ENCODE measurements around the gene SDHAF2. TPM values are rescaled to one million over a fixed set of nuclear protein-coding genes. Genes with fewer than 3 reads are reported as not detected.

SDHAF2 gene
- total RNA-seq, 2 donors from 2014 or later = 41.4 to 45.4 TPM

DNA sequence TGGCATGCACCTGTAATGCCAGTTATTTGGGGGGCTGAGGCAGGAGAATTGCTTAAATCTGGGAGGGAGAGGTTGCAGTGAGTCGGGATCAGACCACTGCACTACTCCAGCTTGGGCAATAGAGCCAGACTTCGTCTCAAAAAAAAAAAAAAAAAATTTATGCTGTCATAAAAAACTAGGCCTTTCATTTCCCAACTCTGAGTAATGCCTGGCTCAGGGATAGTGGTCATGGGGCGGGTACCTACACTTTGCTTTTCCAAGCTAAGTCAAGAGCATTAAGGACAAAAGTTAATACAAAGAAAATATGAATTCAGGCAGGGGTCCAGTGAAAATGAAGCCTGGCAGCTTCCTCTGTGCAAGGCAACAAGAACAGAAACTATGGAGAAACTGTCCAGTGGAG, 16.4 kb upstream of the SDHAF2 start:
- no peak overlapping the region for H3K27ac Mint-ChIP-seq
- peaks cover 92% of the 10 kb centered on the region for H3K36me3 Mint-ChIP-seq (ENCODE audit: low read depth)
- no peak overlapping the region for H3K4me3 ChIP-seq (ENCODE audit: low read length)

DNA sequence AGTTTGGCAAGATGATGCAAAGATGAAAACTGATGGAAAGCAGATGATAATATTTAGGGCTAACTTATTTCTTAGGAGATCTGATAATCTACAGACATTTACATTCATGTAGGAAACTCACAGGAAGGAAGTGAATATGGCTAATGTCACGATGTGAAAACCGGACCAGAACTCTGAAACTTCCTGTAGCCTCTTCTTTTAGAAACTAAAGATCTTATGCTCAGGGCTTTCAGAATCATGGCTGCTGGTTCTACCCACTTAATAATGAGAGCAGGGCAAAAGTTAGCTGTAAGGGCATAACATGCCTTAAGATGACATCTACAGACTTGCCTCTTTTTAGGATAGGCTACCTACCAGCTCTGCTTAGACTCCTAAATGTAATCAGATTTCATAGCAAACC, 15.4 kb upstream of the SDHAF2 start:
- Mint-ChIP-seq H3K27ac (peak overlapping the region; percentile 23), H3K4me1 (no peaks in the 10 kb centered on the region), H3K9me3 (no peaks in the 10 kb centered on the region), H3K27me3 (ENCODE audit: insufficient read depth) (no peaks in the 10 kb centered on the region), H3K36me3 (ENCODE audit: low read depth) (peaks cover 92% of the 10 kb centered on the region), H3K4me3 (no peak overlapping the region)
- H3K4me1 ChIP-seq (ENCODE audit: control insufficient read depth, insufficient read depth, low read length) = no peaks in the 10 kb centered on the region
- DNase-seq = no peak
- no peak overlapping the region for H3K9ac ChIP-seq (ENCODE audit: extremely low read depth, low read length, poor library complexity, severe bottlenecking)
- no peaks in the 10 kb centered on the region for H3K27me3 ChIP-seq (ENCODE audit: control insufficient read depth, insufficient read depth, low read length, poor library complexity, severe bottlenecking)
- WGBS, 2 experiments (ENCODE audit: insufficient coverage in 1 of 2, insufficient read length in 1 of 2) = 98 to 100% methylated on average over 2 of the region's 2 CpGs
- TF ChIP-seq, protein P1, sequence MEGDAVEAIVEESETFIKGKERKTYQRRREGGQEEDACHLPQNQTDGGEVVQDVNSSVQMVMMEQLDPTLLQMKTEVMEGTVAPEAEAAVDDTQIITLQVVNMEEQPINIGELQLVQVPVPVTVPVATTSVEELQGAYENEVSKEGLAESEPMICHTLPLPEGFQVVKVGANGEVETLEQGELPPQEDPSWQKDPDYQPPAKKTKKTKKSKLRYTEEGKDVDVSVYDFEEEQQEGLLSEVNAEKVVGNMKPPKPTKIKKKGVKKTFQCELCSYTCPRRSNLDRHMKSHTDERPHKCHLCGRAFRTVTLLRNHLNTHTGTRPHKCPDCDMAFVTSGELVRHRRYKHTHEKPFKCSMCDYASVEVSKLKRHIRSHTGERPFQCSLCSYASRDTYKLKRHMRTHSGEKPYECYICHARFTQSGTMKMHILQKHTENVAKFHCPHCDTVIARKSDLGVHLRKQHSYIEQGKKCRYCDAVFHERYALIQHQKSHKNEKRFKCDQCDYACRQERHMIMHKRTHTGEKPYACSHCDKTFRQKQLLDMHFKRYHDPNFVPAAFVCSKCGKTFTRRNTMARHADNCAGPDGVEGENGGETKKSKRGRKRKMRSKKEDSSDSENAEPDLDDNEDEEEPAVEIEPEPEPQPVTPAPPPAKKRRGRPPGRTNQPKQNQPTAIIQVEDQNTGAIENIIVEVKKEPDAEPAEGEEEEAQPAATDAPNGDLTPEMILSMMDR (conservative IDR thresholded peaks at IDR 0.05) = no peak
- no peaks in the 10 kb centered on the region for H3K9me3 ChIP-seq (ENCODE audit: control insufficient read depth, low read length)
- no peak overlapping the region for H3K4me3 ChIP-seq (ENCODE audit: low read length)
- H3K27ac ChIP-seq (ENCODE audit: low read depth, low read length) = no peak overlapping the region
- peaks cover 99% of the 10 kb centered on the region for H3K36me3 ChIP-seq (ENCODE audit: control insufficient read depth, insufficient read depth, low read length)

More for the DNA sequence above, 16.4 kb upstream of the SDHAF2 start:
- WGBS, 2 experiments (ENCODE audit: insufficient coverage in 1 of 2, insufficient read length in 1 of 2) = 96 to 100% methylated on average over 1 to 3 of the region's 3 CpGs
- Histone ChIP-seq H3K27ac (ENCODE audit: low read depth, low read length) (no peak overlapping the region), H3K9ac (ENCODE audit: extremely low read depth, low read length, poor library complexity, severe bottlenecking) (no peak overlapping the region), H3K27me3 (ENCODE audit: control insufficient read depth, insufficient read depth, low read length, poor library complexity, severe bottlenecking) (no peaks in the 10 kb centered on the region), H3K4me1 (ENCODE audit: control insufficient read depth, insufficient read depth, low read length) (no peaks in the 10 kb centered on the region), H3K36me3 (ENCODE audit: control insufficient read depth, insufficient read depth, low read length) (peaks cover 95% of the 10 kb centered on the region), H3K9me3 (ENCODE audit: control insufficient read depth, low read length) (no peaks in the 10 kb centered on the region)
- DNase-seq = no peak
- Mint-ChIP-seq H3K4me1 (no peaks in the 10 kb centered on the region), H3K27me3 (ENCODE audit: insufficient read depth) (no peaks in the 10 kb centered on the region), H3K9me3 (no peaks in the 10 kb centered on the region), H3K4me3 (no peak overlapping the region)
- TF ChIP-seq, protein P1 (conservative IDR thresholded peaks at IDR 0.05) = no peak

DNA sequence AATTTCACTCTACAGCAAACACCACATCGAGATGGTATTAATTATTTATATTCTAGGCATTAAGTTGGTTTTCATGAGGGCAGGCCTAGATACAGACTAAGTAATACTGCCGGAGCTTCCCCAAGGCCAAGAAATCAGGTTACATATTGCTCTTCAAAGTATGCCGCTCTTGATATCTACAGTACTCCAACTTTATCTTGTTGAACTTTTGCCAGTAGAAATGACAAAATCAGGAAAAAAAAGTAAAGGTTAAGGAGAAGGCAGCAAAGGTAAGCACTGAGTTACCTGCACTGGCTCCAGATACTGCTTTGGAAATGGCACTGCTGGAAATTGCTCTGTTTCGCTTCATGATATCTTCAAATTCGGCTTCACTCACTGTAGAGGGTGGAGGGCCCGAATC, 14.5 kb upstream of the SDHAF2 start:
- no peaks in the 10 kb centered on the region for H3K27me3 Mint-ChIP-seq (ENCODE audit: insufficient read depth)
- 93 to 98% methylated on average over 4 to 6 of the region's 6 CpGs for WGBS, 2 experiments (ENCODE audit: insufficient coverage in 1 of 2, insufficient read length in 1 of 2)
- no peaks in the 10 kb centered on the region for H3K9me3 Mint-ChIP-seq
- no peak for DNase-seq
- no peaks in the 10 kb centered on the region for H3K4me1 ChIP-seq (ENCODE audit: control insufficient read depth, insufficient read depth, low read length)
- TF ChIP-seq, protein P1 (conservative IDR thresholded peaks at IDR 0.05) = no peak
- no peak overlapping the region for H3K4me3 ChIP-seq (ENCODE audit: low read length)
- H3K9ac ChIP-seq (ENCODE audit: extremely low read depth, low read length, poor library complexity, severe bottlenecking) = no peak overlapping the region
- no peaks in the 10 kb centered on the region for H3K9me3 ChIP-seq (ENCODE audit: control insufficient read depth, low read length)
- no peaks in the 10 kb centered on the region for H3K27me3 ChIP-seq (ENCODE audit: control insufficient read depth, insufficient read depth, low read length, poor library complexity, severe bottlenecking)
- H3K36me3 ChIP-seq (ENCODE audit: control insufficient read depth, insufficient read depth, low read length) = peaks cover 99% of the 10 kb centered on the region
- no peak overlapping the region for H3K4me3 Mint-ChIP-seq
- H3K27ac Mint-ChIP-seq = no peak overlapping the region
- no peak overlapping the region for H3K27ac ChIP-seq (ENCODE audit: low read depth, low read length)
- H3K4me1 Mint-ChIP-seq = no peaks in the 10 kb centered on the region
- H3K36me3 Mint-ChIP-seq (ENCODE audit: low read depth) = peaks cover 92% of the 10 kb centered on the region

All from endodermal cell (in vitro differentiated cells).